OCI-LY3 (cell line): ENCODE results near the gene LEAP2.

ENCODE experiments used
- H2AFZ ChIP-seq: fragments of 200-600, 300-600 bp; shearing (Covaris generic); 2 replicates; pipeline ENCODE4 v1.6.0; 2014; ENCODE audit warnings: antibody characterized with exemption, low read depth, low read length
- H3K27ac ChIP-seq: fragments of 200-600, 300-600 bp; sonication (generic); 2 replicates; pipeline ENCODE4 v1.5.1; 2014; ENCODE audit warnings: mild to moderate bottlenecking, low read length, moderate library complexity, mixed read lengths
- H3K27me3 ChIP-seq: fragments of 200-600, 300-600 bp; sonication (generic); 2 replicates; pipeline ENCODE4 v1.6.1; 2014; ENCODE audit warnings: low read depth, low read length, mixed read lengths
- H3K36me3 ChIP-seq: fragments of 200-600, 300-600 bp; sonication (generic); replicated peaks from 2 replicates; pipeline ENCODE3; 2014; ENCODE audit warnings: low read depth, low read length, mixed read lengths
- H3K4me1 ChIP-seq: fragments of 300-600, 200-600 bp; sonication (generic); 2 replicates; pipeline ENCODE4 v1.6.1; 2014; ENCODE audit warnings: low read length, mixed read lengths
- H3K4me2 ChIP-seq: fragments of 200-600, 300-600 bp; sonication (generic); 2 replicates; pipeline ENCODE4 v1.6.1; 2014; ENCODE audit warnings: low read length, mixed read lengths
- H3K4me3 ChIP-seq: fragments of 300-600, 200-600 bp; sonication (generic); 2 replicates; pipeline ENCODE4 v1.5.1; 2014; ENCODE audit warnings: antibody characterized with exemption, mild to moderate bottlenecking, low read length, moderate library complexity
- H3K79me2 ChIP-seq: fragments of 300-600, 200-600 bp; shearing (Covaris generic); 2 replicates; pipeline ENCODE4 v1.6.1; 2014; ENCODE audit warnings: mild to moderate bottlenecking, low read length, mixed read lengths
- H3K9ac ChIP-seq: fragments of 300-600, 200-600 bp; shearing (Covaris generic); 2 replicates; pipeline ENCODE4 v1.6.0; 2014; ENCODE audit warnings: mild to moderate bottlenecking, low read length, moderate library complexity
- H3K9me3 ChIP-seq: fragments of 200-600, 300-600 bp; shearing (Covaris generic); 2 replicates; pipeline ENCODE4 v1.6.1; 2014; ENCODE audit warnings: low read length, mixed read lengths; ENCODE audit not compliant: insufficient read depth
- H4K20me1 ChIP-seq: fragments of 200-600, 300-600 bp; sonication (generic); 2 replicates; pipeline ENCODE4 v1.6.1; 2016; ENCODE audit warnings: low read length, mixed read lengths; ENCODE audit not compliant: insufficient read depth
- EZH2phosphoT487 ChIP-seq: fragments of 200-600 bp; shearing (Covaris generic); IDR thresholded peaks from 2 replicates; pipeline ENCODE4 v1.6.1; 2018; ENCODE audit warnings: antibody characterized with exemption, mixed run types, low read depth
- TF ChIP-seq, protein P1 (sequence below): fragments of 200-600, 300-600 bp; sonication (generic); IDR thresholded peaks from 2 replicates; pipeline ENCODE4 v1.5.1; 2014; ENCODE audit warnings: antibody characterized with exemption, low read length, low read depth

The LEAP2 gene

DNA sequence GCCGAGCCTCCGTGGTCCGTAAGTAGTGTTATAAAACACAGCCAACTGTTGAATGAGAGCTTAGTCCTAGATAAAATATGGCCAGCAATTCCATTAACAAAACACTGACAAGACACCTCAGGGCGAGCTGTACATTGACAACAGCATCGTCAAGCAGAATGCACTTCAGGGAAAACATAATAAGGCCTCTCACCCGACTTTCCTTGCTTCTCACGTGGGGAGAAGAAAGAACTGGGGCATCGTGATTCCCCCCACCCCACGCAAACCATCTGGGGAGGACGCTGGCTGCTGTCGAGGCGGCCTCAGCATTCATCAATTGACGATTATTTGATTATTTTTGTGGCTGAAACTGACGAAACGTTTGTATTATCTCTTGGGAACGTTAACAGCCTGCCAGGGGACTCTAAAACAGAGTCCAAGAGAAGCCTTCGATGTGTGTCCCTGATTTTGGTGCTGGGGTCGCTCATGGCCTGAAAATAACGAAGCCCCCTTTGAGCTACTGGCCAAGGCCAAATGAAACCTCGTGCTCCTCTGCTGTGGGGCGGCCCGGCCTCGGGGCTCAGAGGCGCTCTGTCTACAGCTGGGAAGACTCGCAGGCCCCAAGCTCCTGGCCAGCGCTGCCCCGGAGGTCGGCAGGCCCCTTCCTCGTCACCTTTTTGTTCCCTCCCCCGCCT is 7.7 kb upstream of the LEAP2 start:
- peak overlapping the region; percentile 28; the same call in 1 of the 2 replicates for H3K27ac ChIP-seq

DNA sequence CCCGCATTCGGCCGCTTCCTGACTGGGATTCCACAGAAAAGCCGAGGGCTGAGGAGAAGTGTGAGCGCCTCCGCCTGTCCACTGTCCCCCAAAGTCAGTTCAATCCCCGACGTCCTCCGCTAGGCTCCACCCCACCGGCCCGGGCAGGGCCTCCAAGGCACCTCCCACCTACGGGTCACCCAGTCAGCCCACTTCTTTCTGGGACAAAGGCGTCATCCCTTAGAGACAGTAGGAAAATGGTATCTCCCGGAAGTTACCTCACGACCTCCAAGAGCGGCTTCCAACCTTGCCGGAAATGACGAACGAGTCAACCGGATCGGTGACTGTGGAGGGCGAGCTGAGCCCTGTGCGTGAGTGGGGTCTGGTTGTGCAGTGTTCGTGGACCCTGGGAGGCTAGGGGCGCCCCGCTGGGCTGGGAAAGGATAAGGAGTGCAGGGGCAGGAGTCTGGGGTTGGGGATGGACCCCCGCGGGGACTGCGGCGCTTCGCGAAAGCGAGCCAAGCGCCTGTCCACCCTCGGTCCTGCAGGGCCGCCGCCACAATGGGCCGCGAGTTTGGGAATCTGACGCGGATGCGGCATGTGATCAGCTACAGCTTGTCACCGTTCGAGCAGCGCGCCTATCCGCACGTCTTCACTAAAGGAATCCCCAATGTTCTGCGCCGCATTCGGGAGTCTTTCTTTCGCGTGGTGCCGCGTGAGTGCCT is 7.0 kb upstream of the LEAP2 start, which contains the start of the genes GDF9 and UQCRQ:
Gene GDF9 (minus strand): TSS at position 128 of the 704 bp plus-strand sequence. CDS start 1,936 bp downstream, outside the sequence.
Gene UQCRQ (plus strand): TSS at position 301 of the 704 bp plus-strand sequence. CDS start 240 bp downstream, at position 541.
- TF ChIP-seq EZH2phosphoT487, result no peak
- TF ChIP-seq, protein P1, sequence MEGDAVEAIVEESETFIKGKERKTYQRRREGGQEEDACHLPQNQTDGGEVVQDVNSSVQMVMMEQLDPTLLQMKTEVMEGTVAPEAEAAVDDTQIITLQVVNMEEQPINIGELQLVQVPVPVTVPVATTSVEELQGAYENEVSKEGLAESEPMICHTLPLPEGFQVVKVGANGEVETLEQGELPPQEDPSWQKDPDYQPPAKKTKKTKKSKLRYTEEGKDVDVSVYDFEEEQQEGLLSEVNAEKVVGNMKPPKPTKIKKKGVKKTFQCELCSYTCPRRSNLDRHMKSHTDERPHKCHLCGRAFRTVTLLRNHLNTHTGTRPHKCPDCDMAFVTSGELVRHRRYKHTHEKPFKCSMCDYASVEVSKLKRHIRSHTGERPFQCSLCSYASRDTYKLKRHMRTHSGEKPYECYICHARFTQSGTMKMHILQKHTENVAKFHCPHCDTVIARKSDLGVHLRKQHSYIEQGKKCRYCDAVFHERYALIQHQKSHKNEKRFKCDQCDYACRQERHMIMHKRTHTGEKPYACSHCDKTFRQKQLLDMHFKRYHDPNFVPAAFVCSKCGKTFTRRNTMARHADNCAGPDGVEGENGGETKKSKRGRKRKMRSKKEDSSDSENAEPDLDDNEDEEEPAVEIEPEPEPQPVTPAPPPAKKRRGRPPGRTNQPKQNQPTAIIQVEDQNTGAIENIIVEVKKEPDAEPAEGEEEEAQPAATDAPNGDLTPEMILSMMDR, result peak; percentile 30
- Histone ChIP-seq H3K27me3 (no peaks in the 10 kb centered on the region), H3K79me2 (peaks cover 20% of the 10 kb centered on the region), H3K4me3 (peak within 1 kb of the TSS; percentile 99), H3K4me2 (peak within 1 kb of the TSS; percentile 98), H4K20me1 (no peaks in the 10 kb centered on the region), H3K4me1 (peaks cover 14% of the 10 kb centered on the region), H3K36me3 (peaks cover 8% of the 10 kb centered on the region), H2AFZ (peak within 1 kb of the TSS; percentile 72), H3K9me3 (no peaks in the 10 kb centered on the region), H3K9ac (peak within 1 kb of the TSS; percentile 86), H3K27ac (peak within 1 kb of the TSS; percentile 29; the same call in 1 of the 2 replicates)

More for the DNA sequence above, 7.7 kb upstream of the LEAP2 start:
- Histone ChIP-seq H2AFZ (peak overlapping the region; percentile 72), H3K79me2 (peaks cover 20% of the 10 kb centered on the region), H3K9me3 (no peaks in the 10 kb centered on the region), H3K4me1 (peaks cover 14% of the 10 kb centered on the region), H3K4me2 (peak overlapping the region; percentile 87), H3K4me3 (peak overlapping the region; percentile 99), H4K20me1 (no peaks in the 10 kb centered on the region), H3K9ac (peak overlapping the region; percentile 86), H3K27me3 (no peaks in the 10 kb centered on the region), H3K36me3 (peaks cover 8% of the 10 kb centered on the region)
- TF ChIP-seq, protein P1, result no peak
- TF ChIP-seq EZH2phosphoT487, result no peak

DNA sequence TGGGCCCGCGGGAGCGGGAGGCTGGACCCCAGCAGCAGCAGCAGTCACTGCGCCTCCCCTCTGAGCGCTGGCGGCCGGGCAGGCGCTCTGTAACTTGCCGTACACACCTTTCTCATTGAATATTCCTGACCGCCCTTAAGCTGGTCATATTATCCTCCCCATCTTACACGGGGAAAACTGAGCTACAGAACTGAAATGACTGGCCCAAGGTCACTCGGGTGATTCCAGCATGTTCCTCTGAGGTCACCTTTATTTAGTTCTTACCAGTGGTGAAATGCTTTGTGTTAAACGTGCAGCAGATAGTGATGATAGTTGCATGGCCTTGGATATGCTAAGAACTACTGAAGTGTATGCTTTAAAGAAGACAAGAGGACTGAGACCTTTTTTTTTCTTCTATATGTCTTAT is 6.4 kb upstream of the LEAP2 start:
- Histone ChIP-seq H3K36me3 (peaks cover 8% of the 10 kb centered on the region), H3K4me1 (peaks cover 14% of the 10 kb centered on the region), H2AFZ (0 out of 2 replicates have a peak overlapping the region, but pooled peaks have one; percentile 45), H3K4me3 (peak overlapping the region; percentile 99), H3K4me2 (peak overlapping the region; percentile 98), H3K27ac (peak overlapping the region; percentile 29; the same call in 1 of the 2 replicates), H3K79me2 (peaks cover 20% of the 10 kb centered on the region), H3K9me3 (no peaks in the 10 kb centered on the region), H4K20me1 (no peaks in the 10 kb centered on the region), H3K27me3 (no peaks in the 10 kb centered on the region), H3K9ac (peak overlapping the region; percentile 86)
- TF ChIP-seq, protein P1, result no peak
- no peak for TF ChIP-seq EZH2phosphoT487

DNA sequence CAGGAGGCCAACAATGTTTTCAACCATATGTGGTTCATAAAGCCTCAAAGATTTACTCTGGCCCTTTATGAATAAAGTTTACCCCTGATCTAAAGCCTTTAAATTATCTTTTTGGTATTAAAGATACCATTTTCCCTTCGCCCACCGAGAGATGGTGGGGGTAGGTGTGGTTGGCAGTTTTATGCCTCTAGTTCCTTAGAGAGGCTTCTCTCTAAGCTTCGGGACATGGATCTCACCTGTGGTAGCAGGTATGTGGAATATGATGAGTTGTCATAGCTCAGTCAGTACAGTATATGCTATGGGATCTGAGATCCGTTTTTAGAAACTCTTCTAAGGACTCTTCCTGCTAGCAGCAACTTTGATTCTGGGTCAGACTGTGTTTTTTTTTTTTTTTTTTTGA is 4.7 kb upstream of the LEAP2 start:
- H3K36me3 ChIP-seq, result peaks cover 8% of the 10 kb centered on the region

More for the DNA sequence above, 4.7 kb upstream of the LEAP2 start:
- Histone ChIP-seq H4K20me1 (no peaks in the 10 kb centered on the region), H3K27ac (no peak overlapping the region), H3K4me2 (no peak overlapping the region), H3K9ac (no peak overlapping the region), H3K9me3 (no peaks in the 10 kb centered on the region), H3K4me3 (no peak overlapping the region), H3K4me1 (peaks cover 12% of the 10 kb centered on the region), H3K79me2 (peaks cover 20% of the 10 kb centered on the region), H2AFZ (no peak overlapping the region), H3K27me3 (no peaks in the 10 kb centered on the region)
- TF ChIP-seq, protein P1, result no peak
- TF ChIP-seq EZH2phosphoT487, result no peak
